RCC 7860 (cell line): ENCODE results near the gene SUB1.
"Not testable (repeated sequence)": the region's sequence is repeated elsewhere in the genome, so short reads cannot be mapped to it uniquely, and the experiment has no call there.

Experiments
- DNase-seq: peaks from one replicate; pipeline ENCODE4 v3.0.0-alpha.2; 2015; ENCODE audit warnings: low spot score
- FAIRE-seq: peaks from 2 replicates; lab custom pipeline; 2012; peaks lifted over from hg19 to GRCh38; lab: Jason Lieb, UNC

Gene SUB1

DNA sequence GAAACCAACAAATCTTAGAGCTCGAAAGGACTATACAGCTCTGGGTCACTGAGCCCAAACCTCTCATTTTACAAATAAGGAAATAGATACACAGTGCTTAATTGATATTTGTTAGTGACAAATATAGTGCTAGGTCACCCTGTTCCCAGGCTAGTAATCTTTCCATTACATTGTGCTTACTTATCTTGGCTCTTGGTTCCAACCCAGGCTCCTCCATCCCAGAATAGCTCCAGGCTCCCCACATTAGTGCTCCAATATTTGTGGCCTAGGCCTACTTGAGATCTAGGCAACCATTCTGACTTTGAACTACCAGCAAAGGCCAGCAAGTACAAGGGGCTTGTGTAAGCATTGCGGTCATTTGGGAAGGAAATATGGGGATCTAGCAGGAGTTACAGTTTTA, 21.7 kb upstream of the SUB1 start:
- DNase-seq (no peak), FAIRE-seq (no peak)

DNA sequence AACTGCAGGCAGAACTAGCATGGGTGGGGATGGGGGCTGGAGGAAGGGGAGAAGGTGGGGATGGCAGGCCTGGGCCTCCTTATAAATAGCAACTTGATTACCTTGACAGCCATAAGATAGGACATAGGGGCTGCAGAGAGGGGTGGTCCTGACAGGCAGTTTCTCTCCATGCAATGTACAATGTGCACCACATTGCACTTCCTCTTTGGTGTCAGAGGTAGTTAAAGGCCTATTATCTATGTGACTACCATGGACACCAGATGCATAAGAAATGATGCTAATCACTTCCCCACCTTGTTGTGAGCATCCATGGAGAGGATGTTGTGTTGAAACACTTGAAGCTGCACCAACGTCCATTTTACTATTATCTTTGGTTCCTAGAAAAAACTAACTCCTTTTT, 20.2 kb upstream of the SUB1 start:
- FAIRE-seq = no peak

DNA sequence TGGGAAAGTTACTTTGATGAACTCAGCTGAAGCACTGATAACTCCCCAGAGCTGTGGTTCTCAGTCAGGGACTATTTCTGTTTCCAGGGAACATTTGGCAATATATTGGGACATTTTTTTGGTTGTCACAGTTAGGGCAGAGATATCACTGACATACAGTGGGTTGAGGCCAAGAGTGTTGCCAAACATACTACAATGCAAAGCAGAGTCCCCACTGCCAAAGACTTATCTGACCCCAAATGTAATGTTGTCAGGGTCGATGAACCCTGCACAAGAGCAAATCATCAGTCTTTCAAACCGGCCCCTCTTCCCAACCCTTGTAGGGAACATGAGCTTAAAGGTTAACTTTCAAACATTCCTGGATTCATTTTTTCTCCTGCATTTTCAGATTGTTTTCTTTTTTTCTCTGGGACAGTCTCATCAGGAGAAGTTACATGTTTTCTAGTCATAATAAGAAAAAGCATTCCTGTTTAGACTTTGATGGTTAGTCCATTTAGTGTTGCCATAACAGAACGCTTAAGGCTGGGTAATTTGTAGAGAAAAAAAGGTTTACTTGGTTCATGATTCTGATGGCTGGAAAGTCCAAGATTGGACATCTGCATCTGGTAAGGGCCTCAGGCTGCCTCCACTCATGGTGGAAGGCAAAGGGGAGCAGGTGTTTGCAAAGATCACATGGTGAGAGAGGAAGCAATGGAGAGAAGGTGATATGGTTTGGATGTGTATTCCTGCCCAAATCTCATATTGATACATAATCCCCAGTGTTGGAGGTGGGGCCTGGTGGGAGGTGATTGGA, 18.8 kb upstream of the SUB1 start:
- FAIRE-seq (no peak), DNase-seq (no peak)

More for the DNA sequence above, 20.2 kb upstream of the SUB1 start:
- DNase-seq = no peak

DNA sequence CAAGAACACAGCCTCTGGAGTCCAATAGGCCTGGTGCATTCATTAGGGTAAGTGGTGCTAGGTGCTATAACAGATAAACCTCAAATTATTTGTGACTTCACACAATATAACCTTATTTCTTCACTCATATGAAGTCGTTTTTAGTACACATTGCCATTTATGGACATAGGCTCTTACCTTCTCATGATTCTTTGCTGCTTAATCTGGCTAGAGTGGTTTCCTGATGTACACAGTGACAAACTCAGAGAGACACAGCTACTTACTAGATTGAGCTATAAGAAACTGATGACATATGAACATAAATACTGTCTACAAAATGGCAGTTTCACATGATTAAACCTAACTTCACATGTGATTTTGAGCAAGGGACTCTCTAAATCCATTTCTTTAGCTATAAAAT, 14.2 kb upstream of the SUB1 start:
- DNase-seq (no peak), FAIRE-seq (no peak)

DNA sequence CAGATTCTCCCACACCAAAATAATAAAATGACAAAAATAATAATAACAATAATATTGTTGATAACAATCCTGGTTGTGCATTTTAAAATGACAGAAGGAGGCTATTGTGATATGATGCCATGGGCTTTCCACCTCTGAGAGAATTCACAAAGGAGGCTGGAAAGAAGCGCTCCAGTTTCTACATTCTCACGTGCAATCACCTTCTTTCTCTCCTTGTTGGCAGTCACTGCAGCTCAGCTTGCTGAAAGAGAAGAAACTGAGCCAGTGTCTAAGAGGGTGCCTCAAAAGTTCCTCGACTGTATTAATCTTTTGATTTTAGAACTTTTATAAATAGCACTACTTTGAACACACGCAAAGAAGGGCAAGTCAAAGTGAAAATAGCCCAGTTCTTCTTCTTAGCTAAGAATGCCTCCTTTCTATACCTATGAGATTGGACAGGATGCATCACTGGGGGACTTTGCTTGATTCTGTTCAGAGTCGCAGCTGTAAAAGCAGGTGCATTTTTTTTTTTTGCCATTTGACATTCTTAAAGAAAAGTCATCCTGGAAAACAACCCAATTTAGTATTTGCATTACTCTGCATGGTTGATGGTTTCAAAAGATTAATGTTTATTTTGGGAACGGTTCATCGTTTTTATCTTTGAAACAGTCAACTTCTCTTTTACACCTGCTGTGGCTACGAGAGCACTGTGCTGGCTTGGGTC, 12.4 kb upstream of the SUB1 start:
- DNase-seq (no peak), FAIRE-seq (no peak)

DNA sequence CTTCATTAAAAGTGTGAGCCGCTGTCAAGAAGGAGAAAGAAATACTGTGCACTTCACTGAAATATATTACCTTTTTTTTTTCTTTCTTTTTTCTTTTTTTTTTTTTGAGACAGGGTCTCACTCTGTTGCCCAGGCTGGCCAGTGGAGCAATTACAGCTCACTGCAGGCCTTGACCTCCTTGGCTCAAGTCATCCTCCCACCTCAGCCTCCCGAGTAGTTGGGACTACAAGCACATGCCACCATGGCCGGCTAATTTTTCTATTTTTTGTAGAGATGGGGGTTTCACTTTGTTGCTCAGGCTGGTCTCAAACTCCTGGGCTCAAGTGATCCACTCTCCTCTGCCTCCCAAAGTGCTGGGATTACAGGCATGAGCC, 11.9 kb upstream of the SUB1 start:
- not testable (repeated sequence) for FAIRE-seq, DNase-seq

DNA sequence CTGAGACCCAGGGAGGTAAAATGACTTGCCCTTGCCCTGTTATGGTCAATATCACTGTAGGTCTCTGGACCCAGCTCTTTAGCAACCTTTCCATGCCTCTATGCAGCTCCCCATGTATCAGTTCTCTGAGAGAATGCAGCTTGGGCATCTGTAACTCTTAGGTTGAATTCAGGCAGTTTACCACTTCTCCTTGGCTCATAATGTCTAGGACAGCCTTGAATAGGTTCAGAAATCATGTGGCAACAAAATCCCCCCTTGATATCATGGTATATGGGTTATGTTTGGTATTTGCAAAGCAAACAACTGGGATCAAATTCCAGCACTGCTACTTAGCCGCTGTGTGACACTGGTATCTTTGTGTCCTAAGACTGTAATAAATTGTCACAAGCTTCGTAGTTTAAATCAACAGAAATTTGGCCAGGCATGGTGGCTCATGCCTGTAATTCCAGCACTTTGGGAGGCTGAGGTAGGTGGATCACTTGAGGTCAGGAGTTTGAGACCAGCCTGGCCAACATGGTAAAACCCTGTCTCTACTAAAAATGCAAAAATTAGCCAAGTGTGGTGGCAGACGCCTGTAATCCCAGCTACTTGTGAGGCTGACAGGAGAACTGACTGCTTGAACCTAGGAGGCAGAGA, 10.7 kb upstream of the SUB1 start:
- FAIRE-seq = no peak
- no peak for DNase-seq

DNA sequence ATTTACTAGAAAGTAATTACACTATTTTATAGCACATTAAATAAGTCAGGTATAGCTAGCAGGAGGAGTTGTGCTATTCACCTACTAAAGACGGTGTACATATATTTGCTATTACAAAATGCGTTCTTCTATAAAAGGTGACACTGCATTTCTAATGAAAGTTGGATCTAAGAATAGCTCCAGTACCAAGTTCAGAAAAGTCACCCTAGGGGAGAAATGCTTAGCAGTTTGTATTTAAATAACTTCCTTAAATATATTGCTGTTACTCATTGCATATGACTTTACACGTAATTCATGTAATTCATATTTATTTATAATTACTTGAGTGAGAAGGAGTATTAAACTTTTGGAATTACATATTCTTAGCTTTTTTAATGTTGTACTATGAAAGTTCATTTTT, 7.0 kb upstream of the SUB1 start:
- FAIRE-seq = no peak
- DNase-seq = no peak

DNA sequence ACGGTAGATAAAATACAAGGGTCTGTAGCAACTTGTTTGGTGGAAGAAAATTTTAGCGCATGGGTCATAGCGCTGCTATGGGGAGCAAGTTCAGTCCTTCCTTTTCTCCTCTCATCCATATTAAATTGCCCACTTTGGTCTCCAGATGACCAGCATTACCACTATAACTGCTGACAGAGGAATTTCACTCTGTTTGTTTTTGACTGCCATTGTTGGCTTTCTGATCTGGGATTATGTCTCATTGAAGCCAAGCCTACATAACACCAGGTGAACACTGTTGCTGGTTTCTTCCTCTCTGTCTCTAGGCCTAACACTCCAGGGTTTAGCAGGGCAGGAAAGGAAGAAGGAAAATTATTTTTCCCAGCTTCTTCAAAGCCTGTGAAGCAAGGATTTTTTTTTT, 6.6 kb upstream of the SUB1 start:
- no peak for FAIRE-seq
- DNase-seq = no peak

DNA sequence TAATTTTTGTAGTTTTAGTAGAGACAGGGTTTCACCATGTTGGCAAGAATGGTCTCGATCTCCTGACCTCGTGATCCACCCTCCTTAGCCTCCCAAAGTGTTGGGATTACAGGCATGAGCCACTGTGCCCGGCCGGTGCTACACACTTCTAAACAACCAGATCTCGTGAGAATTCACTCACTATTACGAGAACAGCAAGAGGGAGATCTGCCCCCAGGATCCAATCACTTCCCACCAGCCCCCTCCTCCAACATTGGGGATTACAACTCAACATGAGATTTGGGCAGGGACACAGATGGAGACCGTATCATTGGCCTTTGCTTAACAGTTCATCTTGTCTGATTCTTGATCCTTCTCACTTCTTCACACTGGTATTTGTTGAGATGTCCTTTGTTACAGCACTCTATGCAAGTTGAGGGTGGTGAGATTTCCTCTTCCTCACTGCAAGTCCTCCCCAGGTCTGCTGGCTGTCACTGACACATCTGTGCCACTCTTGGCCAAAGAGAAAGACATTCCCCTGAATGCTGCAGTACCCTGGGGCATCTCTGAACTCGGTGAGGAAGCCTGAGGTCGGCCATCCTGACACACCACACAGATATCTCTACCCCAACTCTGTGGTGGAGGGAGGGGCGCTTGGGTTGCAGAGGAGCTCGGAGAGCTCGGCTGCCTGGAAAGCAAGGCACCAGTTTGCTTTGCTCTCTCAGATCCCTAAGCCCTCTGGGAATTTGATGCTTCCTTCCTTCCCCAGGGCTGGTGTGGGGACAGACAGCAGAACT, 4.2 kb upstream of the SUB1 start:
- FAIRE-seq = no peak
- DNase-seq = no peak

DNA sequence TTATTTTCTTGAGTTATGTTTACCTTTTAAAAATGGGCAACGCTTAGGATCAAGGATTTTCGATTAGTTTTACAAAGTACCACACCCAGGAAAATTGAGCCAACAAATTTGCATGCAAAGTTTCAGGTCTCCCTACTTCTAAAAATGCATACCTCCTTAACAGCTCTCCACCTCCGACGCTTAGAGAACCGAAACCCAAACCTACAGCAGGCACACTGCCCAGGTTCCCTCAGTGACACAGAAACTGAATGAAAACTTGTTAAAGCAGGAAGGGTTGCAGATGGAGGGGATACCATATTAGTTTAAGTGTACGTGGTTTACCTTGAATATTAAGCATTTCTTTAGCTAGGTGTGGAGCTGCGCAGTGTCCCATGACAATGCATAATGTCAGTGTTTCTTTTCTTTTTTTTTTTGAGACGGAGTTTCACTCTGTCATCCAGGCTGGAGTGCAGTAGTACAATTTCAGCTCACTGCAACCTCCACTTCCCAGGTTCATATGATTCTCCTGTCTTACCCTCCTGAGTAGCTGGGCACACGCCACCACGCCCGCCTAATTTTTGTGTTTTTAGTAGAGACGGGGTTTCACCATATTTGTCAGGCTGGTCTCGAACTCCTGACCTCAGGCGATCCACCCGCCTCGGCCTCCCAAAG, 1.6 kb upstream of the SUB1 start:
- no peak for DNase-seq
- FAIRE-seq = no peak

DNA sequence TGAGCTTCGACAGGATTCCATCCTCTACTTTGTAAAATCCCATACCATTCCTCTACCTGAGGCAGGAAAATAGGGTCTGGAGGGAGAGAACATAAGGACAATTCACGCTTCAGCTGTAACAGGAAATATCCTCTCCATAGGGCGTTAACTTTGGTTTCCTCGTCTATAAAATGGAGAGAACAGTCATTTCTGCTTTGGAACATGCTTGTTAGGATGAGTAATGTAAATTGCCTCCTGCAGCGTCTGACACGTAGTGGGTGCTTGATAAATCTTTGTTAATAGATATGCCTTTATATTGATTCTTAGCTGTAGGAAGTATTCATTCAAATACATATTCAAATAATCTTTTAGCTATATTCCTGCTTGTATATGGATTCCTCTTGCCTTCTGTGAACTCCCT, 711 bp upstream of the SUB1 start:
- FAIRE-seq = no peak
- no peak for DNase-seq

DNA sequence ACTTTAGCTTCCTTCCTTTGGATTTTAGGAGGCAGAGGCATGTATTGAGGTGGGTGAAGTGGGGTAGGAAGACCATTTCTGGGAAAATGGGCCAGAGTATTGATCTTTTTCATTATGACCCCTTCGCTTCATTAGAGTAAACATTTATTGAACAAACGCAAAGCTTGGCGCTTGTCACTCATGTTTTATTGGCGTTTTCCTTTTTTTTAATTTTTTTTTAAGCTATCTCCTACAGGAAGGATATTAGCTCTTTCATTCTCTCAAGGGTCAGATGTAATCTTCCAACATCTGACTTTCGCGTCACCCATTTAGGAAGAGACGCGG, 273 bp upstream of the SUB1 start:
- FAIRE-seq (no peak), DNase-seq (no peak)

DNA sequence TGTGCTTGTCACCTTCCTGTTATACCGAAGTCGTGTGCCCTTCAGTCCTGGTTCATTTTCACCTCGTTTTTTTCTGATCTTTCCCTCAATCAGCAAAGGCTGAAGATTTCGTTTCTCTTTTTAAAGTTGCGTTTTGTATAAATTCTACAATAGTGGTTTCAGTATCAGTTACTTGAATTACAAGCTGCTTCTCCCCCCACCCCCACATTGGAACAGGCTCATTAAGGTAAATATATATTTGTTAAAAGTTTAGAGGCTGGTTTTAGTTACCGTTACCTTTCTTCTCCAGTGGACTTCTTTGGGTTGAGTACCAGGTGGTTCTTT, 881 bp downstream of the SUB1 start:
- DNase-seq (no peak), FAIRE-seq (no peak)

DNA sequence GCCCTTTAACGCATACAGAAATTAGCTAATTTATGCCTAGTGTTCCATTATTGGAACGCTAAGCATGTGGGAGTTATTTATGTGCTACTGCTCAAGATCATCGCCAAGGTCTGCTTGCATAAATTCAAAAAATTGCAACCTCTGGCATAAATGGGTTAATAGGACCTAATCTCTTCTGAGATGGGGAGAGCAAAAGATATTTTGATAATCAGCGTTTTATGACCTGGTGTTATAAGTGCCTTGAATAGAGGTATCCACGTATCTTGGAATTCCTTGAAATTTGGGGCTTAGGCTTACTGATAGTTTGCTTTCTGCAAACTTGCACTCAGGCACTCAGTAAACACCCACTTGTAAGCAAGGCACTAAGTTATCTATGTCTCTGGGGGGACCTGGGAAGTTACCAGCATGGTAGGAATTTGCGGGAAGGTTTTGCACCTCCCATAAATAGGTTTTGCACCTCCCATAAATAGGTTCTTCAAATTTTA, 1.8 kb downstream of the SUB1 start:
- DNase-seq (no peak), FAIRE-seq (no peak)

DNA sequence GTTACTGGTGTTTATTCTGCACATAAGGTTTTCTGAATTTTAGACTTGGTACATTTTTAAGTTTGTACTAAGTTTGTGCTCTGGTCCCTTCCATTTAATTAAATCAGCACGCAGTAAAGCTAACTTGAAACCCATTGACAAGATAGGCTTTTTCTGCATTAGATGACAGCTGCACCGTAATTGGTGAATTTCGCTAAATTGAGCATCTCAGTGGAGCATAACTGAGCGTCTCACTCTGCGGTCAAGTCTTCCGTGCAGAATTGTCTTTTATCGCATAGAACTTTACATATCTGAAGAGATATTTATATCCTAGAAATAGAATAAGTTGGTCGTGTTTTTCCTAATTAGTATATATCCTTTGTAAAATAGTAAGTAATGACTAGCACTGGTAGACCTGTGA, 4.1 kb downstream of the SUB1 start:
- FAIRE-seq (no peak), DNase-seq (no peak)

DNA sequence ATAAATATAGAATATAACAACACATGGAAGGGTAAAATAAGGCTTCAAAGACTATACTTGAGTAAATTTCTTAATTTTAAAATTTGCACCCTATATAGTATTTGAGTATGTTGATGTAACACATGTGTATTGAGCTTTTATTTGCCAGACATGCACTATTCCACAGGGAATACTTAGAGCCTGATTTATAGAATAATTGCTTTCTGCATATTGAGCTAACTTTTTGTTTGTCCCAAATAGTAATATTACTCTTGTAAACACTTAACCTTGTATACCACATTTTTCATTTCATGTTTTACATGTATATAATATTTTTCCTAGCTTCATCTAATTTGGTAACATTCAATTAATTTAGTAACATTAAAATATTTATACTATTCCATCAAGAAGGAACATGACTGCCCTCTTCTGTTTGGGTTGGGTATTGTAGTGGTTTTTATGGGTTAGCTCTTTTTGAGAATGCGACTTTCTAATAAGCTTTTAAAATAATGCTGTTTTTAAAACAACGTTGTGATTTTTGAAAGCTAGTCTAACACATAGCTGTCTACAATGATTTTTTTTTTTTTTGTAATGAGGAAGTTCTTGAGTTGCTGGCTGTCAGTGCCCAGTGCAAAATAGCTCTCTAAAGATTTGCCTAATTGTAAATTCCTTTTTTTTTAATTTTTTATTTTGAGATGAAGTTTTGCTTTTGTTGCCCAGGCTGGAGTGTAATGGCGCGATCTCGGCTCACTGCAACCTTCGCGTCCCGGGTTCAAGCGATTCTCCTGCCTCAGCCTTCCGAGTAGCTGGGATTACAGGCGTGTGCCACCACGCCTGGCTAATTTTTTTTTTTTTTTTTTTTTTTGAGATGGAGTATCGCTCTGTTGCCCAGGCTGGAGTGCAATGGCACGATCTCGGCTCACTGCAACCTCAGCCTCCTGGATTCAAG, 4.8 kb downstream of the SUB1 start:
- FAIRE-seq = peak; percentile 86

DNA sequence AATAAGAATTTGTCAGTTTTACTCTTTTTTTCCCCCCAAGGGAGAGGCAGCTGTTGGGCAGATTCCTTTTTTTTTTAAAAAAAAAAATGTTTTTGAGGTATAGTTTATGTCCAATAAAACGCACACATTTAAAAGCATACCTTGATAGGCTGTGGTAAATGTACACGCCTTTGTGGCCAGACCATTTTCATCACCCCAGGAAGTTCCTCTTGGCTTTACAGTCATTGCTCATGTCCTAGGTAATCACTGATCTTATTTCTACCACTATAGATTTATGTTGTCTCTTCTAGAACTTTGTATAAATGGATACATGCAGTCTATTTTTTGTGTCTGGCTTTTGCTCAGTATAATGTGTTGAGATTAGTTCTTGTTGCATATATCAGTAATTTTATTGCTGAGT, 9.8 kb downstream of the SUB1 start:
- DNase-seq = peak; percentile 13
- FAIRE-seq = no peak

More for the DNA sequence above, 4.8 kb downstream of the SUB1 start:
- peak; percentile 46 for DNase-seq

DNA sequence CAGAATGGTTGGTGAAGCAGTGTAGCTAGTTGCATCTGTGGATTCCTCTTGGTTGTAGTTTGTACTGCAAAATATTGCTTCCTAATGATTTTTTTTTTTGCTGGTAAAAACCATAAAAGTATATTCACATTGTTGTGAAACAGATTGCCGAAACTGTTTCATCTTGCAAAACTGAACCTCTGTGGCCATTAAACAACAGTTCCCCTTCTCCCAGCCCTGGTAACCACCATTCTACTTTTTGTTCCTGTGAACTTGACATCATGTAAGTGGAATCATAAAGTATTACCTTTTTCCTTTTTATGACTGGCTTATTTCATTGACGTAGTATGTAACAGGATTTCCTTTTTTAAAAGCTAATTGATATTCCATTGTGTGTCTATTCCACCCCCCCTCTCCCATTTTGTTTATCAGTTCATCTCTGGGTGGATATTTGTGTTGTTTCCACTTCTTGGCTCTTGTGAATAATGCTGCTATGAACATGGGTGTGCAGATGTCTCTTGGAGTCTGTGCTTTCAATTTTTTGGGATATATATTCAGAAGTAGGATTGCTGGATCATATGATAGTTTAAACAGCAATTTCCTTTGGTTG, 11.8 kb downstream of the SUB1 start:
- DNase-seq (no peak), FAIRE-seq (no peak)
